ENCODE measurements around the gene BIRC5. TPM values are rescaled to one million over a fixed set of nuclear protein-coding genes. Genes with fewer than 3 reads are reported as not detected.

The BIRC5 gene
- total RNA-seq, 1 donor from 2014 or later, result 5.8 TPM

GRCh38 chr17:78263063-78263735, 49.1 kb downstream of the BIRC5 start:
- Histone ChIP-seq H3K9ac (ENCODE audit: low read length) (no peak overlapping the region), H3K27me3 (ENCODE audit: insufficient read depth, low read length) (peaks cover under 1% of the 10 kb centered on the region), H2AFZ (ENCODE audit: low read depth, low read length) (no peak overlapping the region), H3K9me3 (ENCODE audit: insufficient read depth, low read depth, low read length) (no peaks in the 10 kb centered on the region), H3K27ac (ENCODE audit: low read depth, low read length) (no peak overlapping the region), H3K79me2 (ENCODE audit: insufficient read depth, low read length) (no peaks in the 10 kb centered on the region), H3K4me2 (ENCODE audit: low read length) (no peak overlapping the region), H3K4me3 (ENCODE audit: insufficient read depth, low read depth, low read length) (no peak overlapping the region), H4K20me1 (ENCODE audit: insufficient read depth, low read length) (no peaks in the 10 kb centered on the region), H3K36me3 (ENCODE audit: insufficient read depth, low read length) (no peaks in the 10 kb centered on the region), H3K4me1 (ENCODE audit: insufficient read depth, low read length) (no peaks in the 10 kb centered on the region)
- no peaks in the 10 kb centered on the region for H3K4me1 Mint-ChIP-seq (ENCODE audit: low read depth, unreplicated experiment)
- H3K36me3 Mint-ChIP-seq (ENCODE audit: low read depth, unreplicated experiment), result no peaks in the 10 kb centered on the region
- no peak for FAIRE-seq
- peaks cover 5% of the 10 kb centered on the region for H3K27me3 Mint-ChIP-seq (ENCODE audit: low read depth, unreplicated experiment)
- no peak for TF ChIP-seq CTCF (IDR thresholded peaks at IDR 0.05; ENCODE audit: insufficient read depth, low read depth, low read length)
- no peak for TF ChIP-seq EZH2 (IDR thresholded peaks at IDR 0.05; ENCODE audit: insufficient read depth, low read length)
- H3K4me3 Mint-ChIP-seq (ENCODE audit: unreplicated experiment), result no peak overlapping the region
- H3K27ac Mint-ChIP-seq (ENCODE audit: unreplicated experiment), result no peak overlapping the region
- no peaks in the 10 kb centered on the region for H3K9me3 Mint-ChIP-seq (ENCODE audit: unreplicated experiment)
- no peak for DNase-seq (ENCODE audit: low read depth)

- Histone ChIP-seq H3K9me3 (ENCODE audit: insufficient read depth, low read depth, low read length) (no peaks in the 10 kb centered on the region), H4K20me1 (ENCODE audit: insufficient read depth, low read length) (no peaks in the 10 kb centered on the region), H3K4me1 (ENCODE audit: insufficient read depth, low read length) (peaks cover 2% of the 10 kb centered on the region), H3K4me3 (ENCODE audit: insufficient read depth, low read depth, low read length) (no peak overlapping the region), H3K9ac (ENCODE audit: low read length) (no peak overlapping the region), H3K79me2 (ENCODE audit: insufficient read depth, low read length) (no peaks in the 10 kb centered on the region), H2AFZ (ENCODE audit: low read depth, low read length) (no peak overlapping the region), H3K27me3 (ENCODE audit: insufficient read depth, low read length) (peaks cover 3% of the 10 kb centered on the region), H3K36me3 (ENCODE audit: insufficient read depth, low read length) (no peaks in the 10 kb centered on the region), H3K27ac (ENCODE audit: low read depth, low read length) (no peak overlapping the region), H3K4me2 (ENCODE audit: low read length) (no peak overlapping the region)
- Mint-ChIP-seq H3K27me3 (ENCODE audit: low read depth, unreplicated experiment) (peaks cover 5% of the 10 kb centered on the region), H3K4me1 (ENCODE audit: low read depth, unreplicated experiment) (no peaks in the 10 kb centered on the region), H3K9me3 (ENCODE audit: unreplicated experiment) (no peaks in the 10 kb centered on the region), H3K27ac (ENCODE audit: unreplicated experiment) (no peak overlapping the region), H3K36me3 (ENCODE audit: low read depth, unreplicated experiment) (no peaks in the 10 kb centered on the region), H3K4me3 (ENCODE audit: unreplicated experiment) (no peak overlapping the region)
- TF ChIP-seq CTCF (IDR thresholded peaks at IDR 0.05; ENCODE audit: insufficient read depth, low read depth, low read length) (no peak), EZH2 (IDR thresholded peaks at IDR 0.05; ENCODE audit: insufficient read depth, low read length) (no peak)
- DNase-seq (ENCODE audit: low read depth), result no peak
- FAIRE-seq, result no peak
These were observed 49.8 kb downstream of the BIRC5 start for GRCh38 chr17:78263736-78264340.

- no peak for TF ChIP-seq EZH2 (IDR thresholded peaks at IDR 0.05; ENCODE audit: insufficient read depth, low read length)
- TF ChIP-seq CTCF (IDR thresholded peaks at IDR 0.05; ENCODE audit: insufficient read depth, low read depth, low read length), result no peak
- Mint-ChIP-seq H3K27ac (ENCODE audit: unreplicated experiment) (peak overlapping the region; percentile 20), H3K4me3 (ENCODE audit: unreplicated experiment) (no peak overlapping the region), H3K36me3 (ENCODE audit: low read depth, unreplicated experiment) (no peaks in the 10 kb centered on the region), H3K9me3 (ENCODE audit: unreplicated experiment) (no peaks in the 10 kb centered on the region), H3K4me1 (ENCODE audit: low read depth, unreplicated experiment) (no peaks in the 10 kb centered on the region), H3K27me3 (ENCODE audit: low read depth, unreplicated experiment) (peaks cover 5% of the 10 kb centered on the region)
- Histone ChIP-seq H2AFZ (ENCODE audit: low read depth, low read length) (no peak overlapping the region), H4K20me1 (ENCODE audit: insufficient read depth, low read length) (no peaks in the 10 kb centered on the region), H3K27ac (ENCODE audit: low read depth, low read length) (no peak overlapping the region), H3K4me3 (ENCODE audit: insufficient read depth, low read depth, low read length) (no peak overlapping the region), H3K9ac (ENCODE audit: low read length) (no peak overlapping the region), H3K4me1 (ENCODE audit: insufficient read depth, low read length) (peaks cover 8% of the 10 kb centered on the region), H3K27me3 (ENCODE audit: insufficient read depth, low read length) (peaks cover 6% of the 10 kb centered on the region), H3K36me3 (ENCODE audit: insufficient read depth, low read length) (no peaks in the 10 kb centered on the region), H3K79me2 (ENCODE audit: insufficient read depth, low read length) (no peaks in the 10 kb centered on the region), H3K4me2 (ENCODE audit: low read length) (no peak overlapping the region), H3K9me3 (ENCODE audit: insufficient read depth, low read depth, low read length) (no peaks in the 10 kb centered on the region)
- FAIRE-seq, result no peak
- no peak for DNase-seq (ENCODE audit: low read depth)
These were observed 50.5 kb downstream of the BIRC5 start for GRCh38 chr17:78264590-78264989.

Measured in astrocyte (in vitro differentiated cells and primary cell).